ENCODE data around the gene ZPLD1.

- TF ChIP-seq EP300 (IDR thresholded peaks at IDR 0.05) (no peak), POLR2A (IDR thresholded peaks at IDR 0.05) (no peak), CTCF (IDR thresholded peaks at IDR 0.05) (no peak), POLR2AphosphoS5 (IDR thresholded peaks at IDR 0.05) (no peak)
These were observed 40.3 kb upstream of the ZPLD1 start for GRCh38 chr3:102394517-102394916.
